Activated CD8-positive, alpha-beta T cell treated with anti-CD3 and anti-CD28 coated beads, Interleukin-2, amount 10 ng/mL, durations not matched to agents 7 days and 5 days (primary cell): ENCODE data around the gene ZNF521. TPM values are rescaled to one million over a fixed set of nuclear protein-coding genes. Genes with fewer than 3 reads are reported as not detected.

Experiments used
- ATAC-seq: fragments of 150-1000 bp; cut with Tn5 transposase; one replicate; pipeline ENCODE4 v1.10.0; 2021; ENCODE audit warnings: moderate library complexity
- CTCF ChIA-PET: fragments of 350-600 bp; sonication (Branson Sonifier 250); formaldehyde crosslinking; loops from one replicate; lab custom pipeline; 2021; ENCODE audit warnings: antibody characterized with exemption; lab: Charles Lee
- POLR2A ChIA-PET: fragments of 350-600 bp; sonication (Branson Sonifier 250); formaldehyde crosslinking; loops from one replicate; lab custom pipeline; 2021; ENCODE audit warnings: antibody characterized with exemption; lab: Charles Lee
- DNase-seq: peaks from one replicate; pipeline ENCODE4 v3.0.0-alpha.2; 2020
- H3K27ac Mint-ChIP-seq: one replicate; pipeline ENCODE4 v1.8.0; 2021; ENCODE audit warnings: mild to moderate bottlenecking, mixed read lengths
- H3K27me3 Mint-ChIP-seq: one replicate; pipeline ENCODE4 v1.8.0; 2021; ENCODE audit warnings: low read depth, mixed read lengths
- H3K36me3 Mint-ChIP-seq: one replicate; pipeline ENCODE4 v1.8.0; 2021; ENCODE audit warnings: low read depth, mixed read lengths
- H3K4me1 Mint-ChIP-seq: one replicate; pipeline ENCODE4 v1.8.0; 2021; ENCODE audit warnings: low read depth, mixed read lengths
- H3K4me3 Mint-ChIP-seq: one replicate; pipeline ENCODE4 v1.8.0; 2021; ENCODE audit warnings: mild to moderate bottlenecking, mixed read lengths
- H3K9me3 Mint-ChIP-seq: one replicate; pipeline ENCODE4 v1.8.0; 2022; ENCODE audit warnings: mixed read lengths; ENCODE audit not compliant: insufficient read depth
- total RNA-seq, 2 experiments: library from RNA; stranded (reverse); gene quantifications; one replicate each; pipeline ENCODE4 v1.2.3, GENCODE V29; 2021

Gene ZNF521
- total RNA-seq, result not detected

- CTCF ChIA-PET, result no interaction called here
- Mint-ChIP-seq H3K36me3 (no peaks in the 10 kb centered on the region), H3K27ac (no peak within 1 kb of the TSS), H3K9me3 (no peaks in the 10 kb centered on the region), H3K4me1 (peaks cover 16% of the 10 kb centered on the region), H3K4me3 (peak within 1 kb of the TSS; percentile 53), H3K27me3 (peaks cover 55% of the 10 kb centered on the region)
- ATAC-seq (peak; percentile 80), DNase-seq (peak; percentile 42)
- POLR2A ChIA-PET, result no interaction called here
Observed at GRCh38 chr18:25351777-25352628, at the start of gene ZNF521. Gene ZNF521 (minus strand): TSS chr18:25352166. CDS start chr18:25350946, 1,220 bp downstream.

- Mint-ChIP-seq H3K4me3 (no peak overlapping the region), H3K36me3 (no peaks in the 10 kb centered on the region), H3K9me3 (no peaks in the 10 kb centered on the region), H3K27me3 (no peaks in the 10 kb centered on the region), H3K27ac (no peak overlapping the region), H3K4me1 (no peaks in the 10 kb centered on the region)
- CTCF ChIA-PET, result no interaction called here
- POLR2A ChIA-PET, result no interaction called here
- ATAC-seq, result no peak
- DNase-seq, result no peak
Observed at GRCh38 chr18:25399554-25399953, 47.6 kb upstream of the ZNF521 start.

- ChIA-PET POLR2A (no interaction called here), CTCF (no interaction called here)
- Mint-ChIP-seq H3K27ac (no peak overlapping the region), H3K4me3 (no peak overlapping the region), H3K4me1 (no peaks in the 10 kb centered on the region), H3K27me3 (no peaks in the 10 kb centered on the region), H3K9me3 (no peaks in the 10 kb centered on the region), H3K36me3 (no peaks in the 10 kb centered on the region)
- DNase-seq (no peak), ATAC-seq (no peak)
Observed at GRCh38 chr18:25392192-25392591, 40.2 kb upstream of the ZNF521 start.

- DNase-seq (no peak), ATAC-seq (no peak)
- no peaks in the 10 kb centered on the region for H3K4me1 Mint-ChIP-seq
- no peaks in the 10 kb centered on the region for H3K36me3 Mint-ChIP-seq
- no peak overlapping the region for H3K4me3 Mint-ChIP-seq
- no peaks in the 10 kb centered on the region for H3K27me3 Mint-ChIP-seq
- H3K27ac Mint-ChIP-seq, result no peak overlapping the region
- POLR2A ChIA-PET, result no interaction called here
- CTCF ChIA-PET, result no interaction called here
- H3K9me3 Mint-ChIP-seq, result no peaks in the 10 kb centered on the region
Observed at GRCh38 chr18:25373432-25374179, 21.6 kb upstream of the ZNF521 start.

- no peak for ATAC-seq
- ChIA-PET CTCF (no interaction called here), POLR2A (no interaction called here)
- no peaks in the 10 kb centered on the region for H3K4me1 Mint-ChIP-seq
- DNase-seq, result no peak
- no peaks in the 10 kb centered on the region for H3K27me3 Mint-ChIP-seq
- H3K36me3 Mint-ChIP-seq, result no peaks in the 10 kb centered on the region
- H3K4me3 Mint-ChIP-seq, result no peak overlapping the region
- no peaks in the 10 kb centered on the region for H3K9me3 Mint-ChIP-seq
- no peak overlapping the region for H3K27ac Mint-ChIP-seq
Observed at GRCh38 chr18:25370391-25370790, 18.4 kb upstream of the ZNF521 start.

- no peaks in the 10 kb centered on the region for H3K4me1 Mint-ChIP-seq
- no peak for DNase-seq
- H3K27me3 Mint-ChIP-seq, result peaks cover 2% of the 10 kb centered on the region
- no peaks in the 10 kb centered on the region for H3K9me3 Mint-ChIP-seq
- no peak overlapping the region for H3K4me3 Mint-ChIP-seq
- H3K27ac Mint-ChIP-seq, result no peak overlapping the region
- ChIA-PET CTCF (no interaction called here), POLR2A (no interaction called here)
- H3K36me3 Mint-ChIP-seq, result no peaks in the 10 kb centered on the region
- ATAC-seq, result no peak
Observed at GRCh38 chr18:25365242-25365641, 13.3 kb upstream of the ZNF521 start.

GRCh38 chr18:25364732-25365131 is 12.8 kb upstream of the ZNF521 start:
- Mint-ChIP-seq H3K27me3 (peaks cover 2% of the 10 kb centered on the region), H3K27ac (no peak overlapping the region), H3K9me3 (no peaks in the 10 kb centered on the region), H3K4me1 (no peaks in the 10 kb centered on the region), H3K36me3 (no peaks in the 10 kb centered on the region), H3K4me3 (no peak overlapping the region)
- DNase-seq (no peak), ATAC-seq (no peak)
- POLR2A ChIA-PET, result no interaction called here
- CTCF ChIA-PET, result interaction anchor here (1.4 kb wide), 1 partner anchor 10 kb away, joined by 3 read pairs; no protein-coding TSS in a partner anchor

DNA sequence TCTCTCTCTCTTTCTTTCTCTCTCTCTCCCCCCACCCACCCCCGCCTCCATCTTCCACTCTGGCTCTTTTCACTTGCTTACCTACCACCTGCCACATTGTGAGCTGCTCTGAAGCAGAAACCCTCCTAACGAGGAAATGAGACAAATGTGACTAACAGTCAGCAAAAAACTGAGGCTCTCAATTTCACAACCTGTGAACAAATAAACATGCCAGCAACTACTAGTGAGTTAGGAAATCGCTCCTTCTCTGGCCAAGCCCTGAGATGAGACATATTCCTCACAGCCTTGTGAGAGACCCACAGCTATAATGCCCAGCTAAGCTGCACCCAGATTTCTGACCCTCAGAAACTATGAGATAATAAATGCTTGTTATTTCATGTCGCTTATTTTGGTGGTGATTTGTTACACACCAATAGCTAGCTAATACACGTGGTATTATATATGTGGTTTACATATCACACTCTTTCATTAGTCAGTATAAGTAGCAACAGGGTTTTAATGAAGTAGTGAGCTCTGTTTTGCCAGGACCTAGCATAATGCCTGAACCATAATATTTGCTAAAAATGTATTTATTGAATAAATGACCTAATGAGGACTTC is 8.4 kb upstream of the ZNF521 start:
- H3K4me1 Mint-ChIP-seq, result no peaks in the 10 kb centered on the region
- no peak overlapping the region for H3K27ac Mint-ChIP-seq
- no peak for ATAC-seq
- no peak for DNase-seq
- ChIA-PET POLR2A (no interaction called here), CTCF (no interaction called here)
- no peak overlapping the region for H3K4me3 Mint-ChIP-seq
- H3K36me3 Mint-ChIP-seq, result no peaks in the 10 kb centered on the region
- H3K27me3 Mint-ChIP-seq, result peaks cover 4% of the 10 kb centered on the region
- H3K9me3 Mint-ChIP-seq, result no peaks in the 10 kb centered on the region

GRCh38 chr18:25353080-25353479 is 1.1 kb upstream of the ZNF521 start:
- ATAC-seq (no peak), DNase-seq (no peak)
- Mint-ChIP-seq H3K27me3 (peaks cover 47% of the 10 kb centered on the region), H3K27ac (no peak overlapping the region), H3K4me3 (no peak overlapping the region), H3K4me1 (peaks cover 16% of the 10 kb centered on the region), H3K9me3 (no peaks in the 10 kb centered on the region), H3K36me3 (no peaks in the 10 kb centered on the region)
- CTCF ChIA-PET, result interaction anchor here (1.2 kb wide), 1 partner anchor 12 kb away, joined by 4 read pairs; no protein-coding TSS in a partner anchor
- POLR2A ChIA-PET, result no interaction called here

GRCh38 chr18:25352629-25353005 is 651 bp upstream of the ZNF521 start:
- DNase-seq (no peak), ATAC-seq (no peak)
- peaks cover 51% of the 10 kb centered on the region for H3K27me3 Mint-ChIP-seq
- H3K4me3 Mint-ChIP-seq, result no peak overlapping the region
- no peaks in the 10 kb centered on the region for H3K9me3 Mint-ChIP-seq
- CTCF ChIA-PET, result interaction anchor here (1.2 kb wide), 1 partner anchor 11 kb away, joined by 4 read pairs; no protein-coding TSS in a partner anchor
- peaks cover 16% of the 10 kb centered on the region for H3K4me1 Mint-ChIP-seq
- POLR2A ChIA-PET, result no interaction called here
- H3K36me3 Mint-ChIP-seq, result no peaks in the 10 kb centered on the region
- H3K27ac Mint-ChIP-seq, result no peak overlapping the region

DNA sequence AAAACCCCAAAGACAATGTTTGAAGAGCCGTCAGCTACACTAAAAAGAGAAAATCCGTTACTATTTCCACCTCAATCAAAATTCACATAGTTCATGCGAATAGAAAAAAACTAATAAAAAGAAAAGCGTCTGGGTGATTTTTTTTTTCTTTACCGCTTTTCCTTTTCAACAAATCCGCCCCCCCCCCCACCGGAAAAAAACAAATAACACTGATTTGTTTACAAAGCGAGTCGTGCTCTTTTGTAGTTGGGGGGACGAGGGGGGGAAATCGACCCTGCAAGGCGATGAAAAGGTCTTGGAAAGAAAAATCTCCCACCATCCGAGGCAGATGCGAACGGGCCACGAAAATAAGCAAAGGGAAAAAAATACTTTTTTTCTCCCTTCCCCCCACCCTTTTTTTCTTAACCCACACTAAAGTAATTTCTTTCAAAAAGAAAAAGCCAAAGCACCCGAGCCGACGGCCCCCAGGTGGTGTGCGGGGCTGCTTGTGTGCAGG is 638 bp downstream of the ZNF521 start:
- peak overlapping the region; percentile 52 for H3K4me3 Mint-ChIP-seq
- POLR2A ChIA-PET, result no interaction called here
- no peaks in the 10 kb centered on the region for H3K36me3 Mint-ChIP-seq
- H3K27ac Mint-ChIP-seq, result no peak overlapping the region
- H3K4me1 Mint-ChIP-seq, result peaks cover 16% of the 10 kb centered on the region
- DNase-seq, result no peak
- CTCF ChIA-PET, result no interaction called here
- H3K9me3 Mint-ChIP-seq, result no peaks in the 10 kb centered on the region
- ATAC-seq, result no peak
- H3K27me3 Mint-ChIP-seq, result peaks cover 55% of the 10 kb centered on the region
